K562 (cell line): Measurements from ENCODE around the gene OR2H2. TPM values are rescaled to one million over a fixed set of nuclear protein-coding genes. Genes with fewer than 3 reads are reported as not detected.

Experiments used
- ATAC-seq: fragments of 200-7000 bp; cut with Tn5 transposase; 3 replicates; pipeline ENCODE4 v1.9.1; 2020; ENCODE audit warnings: moderate library complexity
- BruUV-seq: library from RNA; stranded (reverse); fragments of 400-500 nt; replicated peaks from 2 replicates; lab custom pipeline; 2021; lab: Mats Ljungman, UMichigan
- CTCF ChIA-PET: fragments of 300-600 bp; formaldehyde crosslinking; extraction: SDS; loops from one replicate; lab custom pipeline; 2021; ENCODE audit warnings: low intra/inter-chr PET ratio; lab: Yijun Ruan, JAX
- POLR2A ChIA-PET: fragments of 300-600, 350-650 bp; sonication (Branson Sonifier 250); formaldehyde crosslinking; extraction: SDS; loops from one replicate; lab custom pipeline; 2021; ENCODE audit warnings: antibody characterized with exemption, inconsistent platforms; lab: Yijun Ruan, JAX
- DNase-seq, 4 experiments: peaks; one replicate each; pipeline versions ENCODE4 v3.0.0 to v3.0.0-alpha.2; 2011 to 2018; ENCODE audit warnings: low spot score in 3 of 4, mixed read lengths in 3 of 4; ENCODE audit errors: extremely low read depth in 1 of 4
- FAIRE-seq: peaks from 2 replicates; lab custom pipeline; 2011; peaks lifted over from hg19 to GRCh38; lab: Jason Lieb, UNC
- H2AFZ ChIP-seq: 2 replicates; pipeline ENCODE4 v1.6.0; 2011; ENCODE audit warnings: low read depth, low read length, control low read depth, inconsistent platforms
- H3K27ac ChIP-seq: fragments of 200-600 bp; 3 replicates; pipeline ENCODE4 v1.8.0; 2011; ENCODE audit warnings: low read depth, mild to moderate bottlenecking, control low read depth, inconsistent platforms, low read length, moderate library complexity, mixed read lengths; ENCODE audit errors: extremely low read depth
- H3K27me3 ChIP-seq, 2 experiments: fragments of 300-600 bp in 1 of 2; 2 replicates in 1 of 2; 3 replicates in 1 of 2; pipeline versions ENCODE4 v1.6.0 to v1.8.0; 2011; ENCODE audit warnings: inconsistent platforms in 2 of 2, low read length in 2 of 2, mild to moderate bottlenecking in 1 of 2, mixed read lengths in 1 of 2, moderate library complexity in 1 of 2; ENCODE audit not compliant: control insufficient read depth in 2 of 2, insufficient read depth in 2 of 2
- H3K36me3 ChIP-seq: fragments of 300-600 bp; 3 replicates; pipeline ENCODE4 v1.8.0; 2011; ENCODE audit warnings: mild to moderate bottlenecking, low read length, inconsistent platforms; ENCODE audit not compliant: control insufficient read depth, insufficient read depth
- H3K4me1 ChIP-seq, 2 experiments: fragments of 200-600 bp in 1 of 2; replicated peaks in 1 of 2; 2 replicates in 1 of 2; 3 replicates in 1 of 2; pipeline versions ENCODE4 v1.5.1 to v1.8.0; 2011; ENCODE audit warnings: inconsistent platforms in 2 of 2, low read length in 2 of 2, mild to moderate bottlenecking in 1 of 2, mixed read lengths in 1 of 2, moderate library complexity in 1 of 2; ENCODE audit not compliant: control insufficient read depth in 2 of 2, insufficient read depth in 2 of 2
- H3K4me2 ChIP-seq: 2 replicates; pipeline ENCODE4 v1.6.1; 2011; ENCODE audit warnings: low read length, control low read depth, inconsistent platforms, mixed read lengths; ENCODE audit not compliant: insufficient read depth
- H3K4me3 ChIP-seq: fragments of 200-600 bp; sonication (generic), shearing (Covaris generic); 2 replicates; pipeline ENCODE4 v1.5.1; 2016; ENCODE audit warnings: control low read depth, inconsistent platforms
- H3K79me2 ChIP-seq: fragments of 200-600 bp; 3 replicates; pipeline ENCODE4 v1.8.0; 2011; ENCODE audit warnings: low read length, inconsistent platforms; ENCODE audit not compliant: control insufficient read depth, insufficient read depth
- H3K9ac ChIP-seq, 2 experiments: 2 replicates each; pipeline versions ENCODE4 v1.6.0 to v1.6.1; 2011; ENCODE audit warnings: low read depth in 2 of 2, low read length in 2 of 2, control low read depth in 1 of 2, inconsistent platforms in 1 of 2, mild to moderate bottlenecking in 1 of 2, mixed read lengths in 1 of 2; ENCODE audit not compliant: insufficient read depth in 1 of 2
- H3K9me1 ChIP-seq: one replicate; pipeline ENCODE4 v1.6.0; 2011; ENCODE audit warnings: inconsistent platforms, mild to moderate bottlenecking, low read length, moderate library complexity; ENCODE audit not compliant: control insufficient read depth, insufficient read depth
- H3K9me3 ChIP-seq: replicated peaks from 2 replicates; pipeline ENCODE4 v1.5.1; 2011; ENCODE audit warnings: low read depth, low read length, inconsistent platforms; ENCODE audit not compliant: control insufficient read depth, insufficient read depth
- H4K20me1 ChIP-seq: replicated peaks from 2 replicates; pipeline ENCODE4 v1.6.1; 2011; ENCODE audit warnings: low read length, inconsistent platforms, mixed read lengths; ENCODE audit not compliant: control insufficient read depth, insufficient read depth
- ZBTB8A ChIP-seq: fragments of 450-650 bp; IDR thresholded peaks from 2 replicates; pipeline ENCODE4 v1.6.1; 2018; ENCODE audit warnings: mild to moderate bottlenecking, moderate library complexity; ENCODE audit not compliant: partially characterized antibody
- ZEB2 ChIP-seq: fragments of 450-650 bp; IDR thresholded peaks from 2 replicates; pipeline ENCODE4 v1.6.1; 2016
- WGBS: fragments of 100-300 bp; shearing (Covaris generic); methylation state at CpG from one replicate; pipeline ENCODE4 v1.1.6; 2016; ENCODE audit warnings: low coverage, mixed read lengths; ENCODE audit not compliant: insufficient coverage; ENCODE audit errors: missing lambda C conversion rate; 5-methylcytosine and 5-hydroxymethylcytosine counted together
- in situ Hi-C: fragments of 300-500 bp; cut with MboI; formaldehyde crosslinking; loops from 4 replicates; pipeline ENCODE4 v1.15.0; 2018; ENCODE audit warnings: inconsistent platforms, mixed read lengths
- intact Hi-C: fragments of 100-400 bp; cut with micrococcal nuclease; formaldehyde crosslinking; loops from 2 replicates; pipeline ENCODE4 v1.14.2; 2022
- polyA plus RNA-seq, 8 experiments: library from polyadenylated mRNA; depleted of rRNA in 4 of 8; stranded (reverse) in 5 of 8; unstranded in 3 of 8; fragments of >200 nt; fragmentation: Nextera tagmentation in 2 of 8; fragmentation: Illumina TruSeq in 1 of 8; extraction: Ambion mirVana in 2 of 8; extraction: Trizol in 1 of 8; gene quantifications; 2 replicates each; pipeline versions ENCODE4 v1.2.1 to v1.2.3, GENCODE V29; 2011 to 2014; ENCODE audit warnings: inconsistent platforms in 1 of 8, missing spikeins in 1 of 8
- total RNA-seq, 7 experiments: library from RNA; depleted of rRNA in 6 of 7; stranded (reverse); fragments of >200 nt in 6 of 7; fragmentation: Illumina TruSeq in 2 of 7; extraction: Trizol in 2 of 7; gene quantifications; 2 replicates each; pipeline versions ENCODE4 v1.2.1 to v1.2.3, GENCODE V29; 2011 to 2021; ENCODE audit warnings: low replicate concordance in 1 of 7
- TF ChIP-seq, protein P1 (sequence below): fragments of 450-650 bp; formaldehyde crosslinking; IDR thresholded peaks from 2 replicates; pipeline ENCODE4 v1.4.0; 2020; ENCODE audit warnings: mild to moderate bottlenecking, moderate library complexity
- TF ChIP-seq, protein P2 (sequence below): sonication (generic); formaldehyde crosslinking; IDR thresholded peaks from 2 replicates; pipeline ENCODE4 v1.5.0; 2020; ENCODE audit warnings: missing genetic modification reagents
- TF ChIP-seq, protein P3 (sequence below): fragments of 450-650 bp; formaldehyde crosslinking; IDR thresholded peaks from 2 replicates; pipeline ENCODE4 v1.4.0; 2020; ENCODE audit warnings: mild to moderate bottlenecking, mixed read lengths

OR2H2 gene
- total and polyA plus RNA-seq, 9 of the 15 experiments (the other 6 are each of a cell fraction or from before 2014, with no cell fraction given) = not detected

DNA sequence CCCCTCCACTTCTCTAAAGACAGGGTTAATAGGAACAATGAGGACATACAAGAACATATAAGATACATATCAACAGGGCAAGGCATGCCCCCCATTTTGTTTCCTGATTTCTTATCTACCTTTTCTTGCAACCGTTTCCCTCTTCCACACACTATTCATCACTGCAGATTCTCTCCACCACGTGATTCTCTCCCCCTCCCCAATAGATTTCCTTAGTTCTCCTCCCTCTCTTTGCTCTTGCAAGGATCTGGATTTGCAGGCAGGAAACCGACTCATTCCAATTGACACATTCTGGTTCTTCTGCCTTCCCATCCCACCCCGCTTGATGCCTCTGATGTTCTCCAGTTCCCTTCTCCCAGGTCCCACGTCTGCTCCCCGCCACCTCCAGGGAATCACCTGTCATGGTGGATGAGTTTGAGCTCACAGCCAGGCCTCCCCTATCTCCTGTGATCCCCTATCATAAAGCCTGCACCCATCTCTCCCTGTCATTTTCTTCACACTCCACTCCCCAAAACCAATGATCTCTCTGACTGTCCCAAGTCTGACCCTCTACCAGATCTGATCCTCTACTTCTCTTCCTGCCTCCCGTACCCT lies 40.5 kb downstream of the OR2H2 start:
- in situ Hi-C loops (no loop called here), intact Hi-C loops (no loop called here)
- no peaks in the 10 kb centered on the region for H4K20me1 ChIP-seq
- POLR2A ChIA-PET = interaction anchor here (0.5 to 0.8 kb wide), 2 partner anchors 22 to 413 kb away, joined by 3 read pairs; no protein-coding TSS in a partner anchor
- no peaks in the 10 kb centered on the region for H3K9me3 ChIP-seq
- peaks cover 46% of the 10 kb centered on the region for H3K36me3 ChIP-seq
- no peak overlapping the region for H2AFZ ChIP-seq
- H3K4me3 ChIP-seq = no peak overlapping the region
- H3K27me3 ChIP-seq = no peaks in the 10 kb centered on the region
- BruUV-seq = no TSS peak
- ATAC-seq (no peak), DNase-seq (peak in 3 of 4 experiments; percentile 6 to 52 (median 46)), FAIRE-seq (peak; percentile 15)
- TF ChIP-seq, protein P1, sequence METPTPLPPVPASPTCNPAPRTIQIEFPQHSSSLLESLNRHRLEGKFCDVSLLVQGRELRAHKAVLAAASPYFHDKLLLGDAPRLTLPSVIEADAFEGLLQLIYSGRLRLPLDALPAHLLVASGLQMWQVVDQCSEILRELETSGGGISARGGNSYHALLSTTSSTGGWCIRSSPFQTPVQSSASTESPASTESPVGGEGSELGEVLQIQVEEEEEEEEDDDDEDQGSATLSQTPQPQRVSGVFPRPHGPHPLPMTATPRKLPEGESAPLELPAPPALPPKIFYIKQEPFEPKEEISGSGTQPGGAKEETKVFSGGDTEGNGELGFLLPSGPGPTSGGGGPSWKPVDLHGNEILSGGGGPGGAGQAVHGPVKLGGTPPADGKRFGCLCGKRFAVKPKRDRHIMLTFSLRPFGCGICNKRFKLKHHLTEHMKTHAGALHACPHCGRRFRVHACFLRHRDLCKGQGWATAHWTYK (CRISPR knock-in tag) = no peak
- no peak for TF ChIP-seq ZBTB8A
- TF ChIP-seq, protein P2, sequence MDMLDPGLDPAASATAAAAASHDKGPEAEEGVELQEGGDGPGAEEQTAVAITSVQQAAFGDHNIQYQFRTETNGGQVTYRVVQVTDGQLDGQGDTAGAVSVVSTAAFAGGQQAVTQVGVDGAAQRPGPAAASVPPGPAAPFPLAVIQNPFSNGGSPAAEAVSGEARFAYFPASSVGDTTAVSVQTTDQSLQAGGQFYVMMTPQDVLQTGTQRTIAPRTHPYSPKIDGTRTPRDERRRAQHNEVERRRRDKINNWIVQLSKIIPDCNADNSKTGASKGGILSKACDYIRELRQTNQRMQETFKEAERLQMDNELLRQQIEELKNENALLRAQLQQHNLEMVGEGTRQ (CRISPR knock-in tag) = 0 out of 2 replicates have a peak, but pooled peaks have one; percentile 40
- peak; percentile 20; the same call in 1 of the 2 replicates for TF ChIP-seq ZEB2
- TF ChIP-seq, protein P3, sequence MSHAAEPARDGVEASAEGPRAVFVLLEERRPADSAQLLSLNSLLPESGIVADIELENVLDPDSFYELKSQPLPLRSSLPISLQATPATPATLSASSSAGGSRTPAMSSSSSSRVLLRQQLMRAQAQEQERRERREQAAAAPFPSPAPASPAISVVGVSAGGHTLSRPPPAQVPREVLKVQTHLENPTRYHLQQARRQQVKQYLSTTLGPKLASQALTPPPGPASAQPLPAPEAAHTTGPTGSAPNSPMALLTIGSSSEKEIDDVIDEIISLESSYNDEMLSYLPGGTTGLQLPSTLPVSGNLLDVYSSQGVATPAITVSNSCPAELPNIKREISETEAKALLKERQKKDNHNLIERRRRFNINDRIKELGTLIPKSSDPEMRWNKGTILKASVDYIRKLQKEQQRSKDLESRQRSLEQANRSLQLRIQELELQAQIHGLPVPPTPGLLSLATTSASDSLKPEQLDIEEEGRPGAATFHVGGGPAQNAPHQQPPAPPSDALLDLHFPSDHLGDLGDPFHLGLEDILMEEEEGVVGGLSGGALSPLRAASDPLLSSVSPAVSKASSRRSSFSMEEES (CRISPR knock-in tag) = peak; percentile 39; the same call in 1 of the 2 replicates
- H3K79me2 ChIP-seq = peaks cover 51% of the 10 kb centered on the region
- CTCF ChIA-PET = no interaction called here
- 35% methylated on average over 7 of the region's 7 CpGs for WGBS
- H3K9me1 ChIP-seq = no peaks in the 10 kb centered on the region
- no peak overlapping the region for H3K27ac ChIP-seq
- peak overlapping the region; percentile 0 to 28; a peak in 1 of 4 replicates for H3K9ac ChIP-seq
- H3K4me2 ChIP-seq = peak overlapping the region; percentile 24
- H3K4me1 ChIP-seq = peaks cover 43 to 44% of the 10 kb centered on the region in 2 experiments
